ENCODE results near the gene C20orf173.

The C20orf173 gene

DNA sequence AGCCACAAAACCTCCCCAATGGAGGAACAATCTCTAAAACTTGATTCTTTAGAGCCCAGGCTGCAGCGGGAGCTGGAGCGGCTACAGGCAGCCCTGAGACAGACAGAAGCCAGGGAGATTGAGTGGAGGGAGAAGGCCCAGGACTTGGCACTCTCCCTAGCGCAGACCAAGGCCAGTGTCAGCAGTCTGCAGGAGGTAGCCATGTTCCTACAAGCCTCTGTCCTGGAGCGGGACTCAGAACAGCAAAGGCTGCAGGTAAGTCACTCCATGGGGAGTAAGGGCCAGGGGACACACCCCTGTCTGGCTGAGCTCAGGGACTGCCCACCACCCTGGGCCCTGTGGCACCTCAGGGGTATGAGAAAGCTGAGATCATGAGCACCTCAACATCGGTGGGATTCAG is 24.7 kb downstream of the C20orf173 start:
- WGBS, result over 99% methylated on average over 5 of the region's 5 CpGs
- no peak overlapping the region for H3K4ac ChIP-seq (ENCODE audit: low read depth in 1 of 2, low read length in 2 of 2)
- no peak overlapping the region for H3K4me2 ChIP-seq (ENCODE audit: low read length, poor library complexity, severe bottlenecking)
- H3K27me3 ChIP-seq (ENCODE audit: control insufficient read depth in 1 of 2, insufficient read depth in 1 of 2, low read length in 2 of 2), result no peaks in the 10 kb centered on the region
- H3K23ac ChIP-seq (ENCODE audit: low read length in 2 of 2), result no peak overlapping the region
- no peak overlapping the region for H3K27ac ChIP-seq (ENCODE audit: low read length, poor library complexity, severe bottlenecking)
- no peak overlapping the region for H4K8ac ChIP-seq (ENCODE audit: low read length)
- H3K9ac ChIP-seq (ENCODE audit: low read length), result no peak overlapping the region
- no peak overlapping the region for H2AFZ ChIP-seq (ENCODE audit: low read depth, low read length)
- no peak overlapping the region for H2BK5ac ChIP-seq (ENCODE audit: low read depth, low read length, poor library complexity, severe bottlenecking)
- no peak overlapping the region for H3K18ac ChIP-seq (ENCODE audit: low read depth in 1 of 2, low read length in 2 of 2)
- no peak overlapping the region for H3K14ac ChIP-seq (ENCODE audit: low read length in 2 of 2)
- peaks cover 5% of the 10 kb centered on the region for H3K4me1 ChIP-seq (ENCODE audit: control insufficient read depth, insufficient read depth, low read depth, low read length)
- H3K9me3 ChIP-seq (ENCODE audit: control insufficient read depth, low read length), result no peaks in the 10 kb centered on the region
- no peak overlapping the region for H2BK15ac ChIP-seq (ENCODE audit: low read depth, poor library complexity, severe bottlenecking)
- no peak overlapping the region for H2AK5ac ChIP-seq (ENCODE audit: low read length, severe bottlenecking)
- peaks cover 75 to 98% of the 10 kb centered on the region in 2 experiments for H3K36me3 ChIP-seq (ENCODE audit: control insufficient read depth in 1 of 2, insufficient read depth in 2 of 2, low read depth in 1 of 2, low read length in 2 of 2)
- H2BK120ac ChIP-seq (ENCODE audit: low read depth, low read length), result no peak overlapping the region
- no peak overlapping the region for H2BK12ac ChIP-seq (ENCODE audit: low read length in 2 of 2)
- no peak overlapping the region for H3K4me3 ChIP-seq (ENCODE audit: insufficient read depth in 1 of 2, low read depth in 1 of 2, low read length in 2 of 2)
- no peak overlapping the region for H4K91ac ChIP-seq (ENCODE audit: low read length)
- DNase-seq, result no peak
- H3K79me1 ChIP-seq (replicated peaks; ENCODE audit: low read length, poor library complexity, severe bottlenecking), result peaks cover 45% of the 10 kb centered on the region

DNA sequence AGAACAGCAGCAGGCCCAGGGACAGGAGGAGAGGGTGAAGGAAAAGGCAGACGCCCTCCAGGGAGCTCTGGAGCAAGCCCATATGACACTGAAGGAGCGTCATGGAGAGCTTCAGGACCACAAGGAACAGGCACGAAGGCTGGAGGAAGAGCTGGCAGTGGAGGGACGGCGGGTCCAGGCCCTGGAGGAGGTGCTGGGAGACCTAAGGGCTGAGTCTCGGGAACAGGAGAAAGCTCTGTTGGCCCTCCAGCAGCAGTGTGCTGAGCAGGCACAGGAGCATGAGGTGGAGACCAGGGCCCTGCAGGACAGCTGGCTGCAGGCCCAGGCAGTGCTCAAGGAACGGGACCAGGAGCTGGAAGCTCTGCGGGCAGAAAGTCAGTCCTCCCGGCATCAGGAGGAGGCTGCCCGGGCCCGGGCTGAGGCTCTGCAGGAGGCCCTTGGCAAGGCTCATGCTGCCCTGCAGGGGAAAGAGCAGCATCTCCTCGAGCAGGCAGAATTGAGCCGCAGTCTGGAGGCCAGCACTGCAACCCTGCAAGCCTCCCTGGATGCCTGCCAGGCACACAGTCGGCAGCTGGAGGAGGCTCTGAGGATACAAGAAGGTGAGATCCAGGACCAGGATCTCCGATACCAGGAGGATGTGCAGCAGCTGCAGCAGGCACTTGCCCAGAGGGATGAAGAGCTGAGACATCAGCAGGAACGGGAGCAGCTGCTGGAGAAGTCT is 25.5 kb downstream of the C20orf173 start:
- peaks cover 5% of the 10 kb centered on the region for H3K4me1 ChIP-seq (ENCODE audit: control insufficient read depth, insufficient read depth, low read depth, low read length)
- H3K4me3 ChIP-seq (ENCODE audit: insufficient read depth in 1 of 2, low read depth in 1 of 2, low read length in 2 of 2), result no peak overlapping the region
- no peak for DNase-seq
- 97% methylated on average over 16 of the region's 16 CpGs for WGBS
- no peak overlapping the region for H4K8ac ChIP-seq (ENCODE audit: low read length)
- H3K27ac ChIP-seq (ENCODE audit: low read length, poor library complexity, severe bottlenecking), result no peak overlapping the region
- H2AK5ac ChIP-seq (ENCODE audit: low read length, severe bottlenecking), result no peak overlapping the region
- no peak overlapping the region for H3K9ac ChIP-seq (ENCODE audit: low read length)
- peaks cover 50% of the 10 kb centered on the region for H3K79me1 ChIP-seq (replicated peaks; ENCODE audit: low read length, poor library complexity, severe bottlenecking)
- no peak overlapping the region for H3K23ac ChIP-seq (ENCODE audit: low read length in 2 of 2)
- no peak overlapping the region for H2AFZ ChIP-seq (ENCODE audit: low read depth, low read length)
- H3K9me3 ChIP-seq (ENCODE audit: control insufficient read depth, low read length), result no peaks in the 10 kb centered on the region
- no peak overlapping the region for H3K14ac ChIP-seq (ENCODE audit: low read length in 2 of 2)
- H3K36me3 ChIP-seq (ENCODE audit: control insufficient read depth in 1 of 2, insufficient read depth in 2 of 2, low read depth in 1 of 2, low read length in 2 of 2), result peaks cover 72 to 98% of the 10 kb centered on the region in 2 experiments
- H3K4me2 ChIP-seq (ENCODE audit: low read length, poor library complexity, severe bottlenecking), result no peak overlapping the region
- H4K91ac ChIP-seq (ENCODE audit: low read length), result no peak overlapping the region
- H2BK5ac ChIP-seq (ENCODE audit: low read depth, low read length, poor library complexity, severe bottlenecking), result no peak overlapping the region
- no peak overlapping the region for H2BK12ac ChIP-seq (ENCODE audit: low read length in 2 of 2)
- H3K27me3 ChIP-seq (ENCODE audit: control insufficient read depth in 1 of 2, insufficient read depth in 1 of 2, low read length in 2 of 2), result no peaks in the 10 kb centered on the region
- H2BK120ac ChIP-seq (ENCODE audit: low read depth, low read length), result no peak overlapping the region
- H3K4ac ChIP-seq (ENCODE audit: low read depth in 1 of 2, low read length in 2 of 2), result no peak overlapping the region
- no peak overlapping the region for H3K18ac ChIP-seq (ENCODE audit: low read depth in 1 of 2, low read length in 2 of 2)
- H2BK15ac ChIP-seq (ENCODE audit: low read depth, poor library complexity, severe bottlenecking), result no peak overlapping the region

DNA sequence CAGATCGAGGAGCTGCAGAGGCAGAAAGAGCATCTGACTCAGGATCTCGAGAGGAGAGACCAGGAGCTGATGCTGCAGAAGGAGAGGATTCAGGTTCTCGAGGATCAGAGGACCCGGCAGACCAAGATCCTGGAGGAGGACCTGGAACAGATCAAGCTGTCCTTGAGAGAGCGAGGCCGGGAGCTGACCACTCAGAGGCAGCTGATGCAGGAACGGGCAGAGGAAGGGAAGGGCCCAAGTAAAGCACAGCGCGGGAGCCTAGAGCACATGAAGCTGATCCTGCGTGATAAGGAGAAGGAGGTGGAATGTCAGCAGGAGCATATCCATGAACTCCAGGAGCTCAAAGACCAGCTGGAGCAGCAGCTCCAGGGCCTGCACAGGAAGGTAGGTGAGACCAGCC is 26.2 kb downstream of the C20orf173 start:
- no peak overlapping the region for H2BK15ac ChIP-seq (ENCODE audit: low read depth, poor library complexity, severe bottlenecking)
- WGBS, result 96% methylated on average over 10 of the region's 10 CpGs
- no peak overlapping the region for H3K4me3 ChIP-seq (ENCODE audit: insufficient read depth in 1 of 2, low read depth in 1 of 2, low read length in 2 of 2)
- no peak overlapping the region for H2AFZ ChIP-seq (ENCODE audit: low read depth, low read length)
- H4K8ac ChIP-seq (ENCODE audit: low read length), result no peak overlapping the region
- H3K4me1 ChIP-seq (ENCODE audit: control insufficient read depth, insufficient read depth, low read depth, low read length), result peaks cover 5% of the 10 kb centered on the region
- no peaks in the 10 kb centered on the region for H3K27me3 ChIP-seq (ENCODE audit: control insufficient read depth in 1 of 2, insufficient read depth in 1 of 2, low read length in 2 of 2)
- no peak overlapping the region for H3K18ac ChIP-seq (ENCODE audit: low read depth in 1 of 2, low read length in 2 of 2)
- no peak overlapping the region for H3K4me2 ChIP-seq (ENCODE audit: low read length, poor library complexity, severe bottlenecking)
- peaks cover 72 to 98% of the 10 kb centered on the region in 2 experiments for H3K36me3 ChIP-seq (ENCODE audit: control insufficient read depth in 1 of 2, insufficient read depth in 2 of 2, low read depth in 1 of 2, low read length in 2 of 2)
- H3K27ac ChIP-seq (ENCODE audit: low read length, poor library complexity, severe bottlenecking), result no peak overlapping the region
- H3K9ac ChIP-seq (ENCODE audit: low read length), result no peak overlapping the region
- no peak overlapping the region for H2BK120ac ChIP-seq (ENCODE audit: low read depth, low read length)
- H4K91ac ChIP-seq (ENCODE audit: low read length), result no peak overlapping the region
- no peak overlapping the region for H3K4ac ChIP-seq (ENCODE audit: low read depth in 1 of 2, low read length in 2 of 2)
- no peak overlapping the region for H2BK12ac ChIP-seq (ENCODE audit: low read length in 2 of 2)
- H2BK5ac ChIP-seq (ENCODE audit: low read depth, low read length, poor library complexity, severe bottlenecking), result no peak overlapping the region
- no peaks in the 10 kb centered on the region for H3K9me3 ChIP-seq (ENCODE audit: control insufficient read depth, low read length)
- peaks cover 46% of the 10 kb centered on the region for H3K79me1 ChIP-seq (replicated peaks; ENCODE audit: low read length, poor library complexity, severe bottlenecking)
- DNase-seq, result no peak
- no peak overlapping the region for H3K14ac ChIP-seq (ENCODE audit: low read length in 2 of 2)
- no peak overlapping the region for H3K23ac ChIP-seq (ENCODE audit: low read length in 2 of 2)
- H2AK5ac ChIP-seq (ENCODE audit: low read length, severe bottlenecking), result no peak overlapping the region

DNA sequence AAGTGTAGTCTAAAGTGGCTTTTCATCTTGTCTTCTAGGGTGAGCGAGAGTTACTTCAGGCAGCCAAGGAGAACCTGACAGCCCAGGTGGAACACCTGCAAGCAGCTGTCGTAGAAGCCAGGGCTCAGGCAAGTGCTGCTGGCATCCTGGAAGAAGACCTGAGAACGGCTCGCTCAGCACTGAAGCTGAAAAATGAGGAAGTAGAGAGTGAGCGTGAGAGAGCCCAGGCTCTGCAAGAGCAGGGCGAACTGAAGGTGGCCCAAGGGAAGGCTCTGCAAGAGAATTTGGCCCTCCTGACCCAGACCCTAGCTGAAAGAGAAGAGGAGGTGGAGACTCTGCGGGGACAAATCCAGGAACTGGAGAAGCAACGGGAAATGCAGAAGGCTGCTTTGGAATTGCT is 27.1 kb downstream of the C20orf173 start:
- Histone ChIP-seq H3K18ac (ENCODE audit: low read depth in 1 of 2, low read length in 2 of 2) (no peak overlapping the region), H4K8ac (ENCODE audit: low read length) (no peak overlapping the region), H4K91ac (ENCODE audit: low read length) (no peak overlapping the region), H3K23ac (ENCODE audit: low read length in 2 of 2) (no peak overlapping the region), H3K27ac (ENCODE audit: low read length, poor library complexity, severe bottlenecking) (no peak overlapping the region), H2AFZ (ENCODE audit: low read depth, low read length) (no peak overlapping the region), H3K36me3 (ENCODE audit: control insufficient read depth in 1 of 2, insufficient read depth in 2 of 2, low read depth in 1 of 2, low read length in 2 of 2) (peaks cover 71 to 95% of the 10 kb centered on the region in 2 experiments), H3K4ac (ENCODE audit: low read depth in 1 of 2, low read length in 2 of 2) (no peak overlapping the region), H3K14ac (ENCODE audit: low read length in 2 of 2) (no peak overlapping the region), H2BK120ac (ENCODE audit: low read depth, low read length) (no peak overlapping the region), H3K79me1 (replicated peaks; ENCODE audit: low read length, poor library complexity, severe bottlenecking) (peaks cover 41% of the 10 kb centered on the region), H3K9ac (ENCODE audit: low read length) (no peak overlapping the region), H3K4me3 (ENCODE audit: insufficient read depth in 1 of 2, low read depth in 1 of 2, low read length in 2 of 2) (no peak overlapping the region), H2BK15ac (ENCODE audit: low read depth, poor library complexity, severe bottlenecking) (no peak overlapping the region), H3K9me3 (ENCODE audit: control insufficient read depth, low read length) (no peaks in the 10 kb centered on the region), H2AK5ac (ENCODE audit: low read length, severe bottlenecking) (no peak overlapping the region), H2BK12ac (ENCODE audit: low read length in 2 of 2) (no peak overlapping the region), H3K27me3 (ENCODE audit: control insufficient read depth in 1 of 2, insufficient read depth in 1 of 2, low read length in 2 of 2) (no peaks in the 10 kb centered on the region), H3K4me1 (ENCODE audit: control insufficient read depth, insufficient read depth, low read depth, low read length) (peaks cover 3% of the 10 kb centered on the region), H3K4me2 (ENCODE audit: low read length, poor library complexity, severe bottlenecking) (no peak overlapping the region), H2BK5ac (ENCODE audit: low read depth, low read length, poor library complexity, severe bottlenecking) (no peak overlapping the region)
- no peak for DNase-seq
- 98% methylated on average over 8 of the region's 8 CpGs for WGBS
